Measurements from ENCODE around the gene LDHB.
A peak's percentile ranks its signal among the peaks of the same experiment; 100 is the strongest.
"Not testable (repeated sequence)": the region's sequence is repeated elsewhere in the genome, so short reads cannot be mapped to it uniquely, and the experiment has no call there.

Gene LDHB
- total RNA-seq, result 26.1 to 33.5 reads per million in 2 donors

- peak; percentile 84 for DNase-seq
Observed at GRCh38 chr12:21657326-21658077, at the start of gene LDHB. Gene LDHB (minus strand): TSS chr12:21657842. CDS start chr12:21654671, 3,171 bp downstream.

GRCh38 chr12:21704847-21705246 lies 47.2 kb upstream of the LDHB start:
- no peak for DNase-seq

GRCh38 chr12:21699851-21700250 lies 42.2 kb upstream of the LDHB start:
- no peak for DNase-seq

- DNase-seq, result no peak
Observed at GRCh38 chr12:21697904-21698630, 40.4 kb upstream of the LDHB start.

- no peak for DNase-seq
Observed at GRCh38 chr12:21696625-21697024, 39.0 kb upstream of the LDHB start.

- no peak for DNase-seq
Observed at GRCh38 chr12:21695986-21696385, 38.3 kb upstream of the LDHB start.

- DNase-seq, result no peak
Observed at GRCh38 chr12:21694660-21695059, 37.0 kb upstream of the LDHB start.

- no peak for DNase-seq
Observed at GRCh38 chr12:21691515-21691914, 33.9 kb upstream of the LDHB start.

- no peak for DNase-seq
Observed at GRCh38 chr12:21690704-21691368, 33.2 kb upstream of the LDHB start.

GRCh38 chr12:21683115-21683514 lies 25.5 kb upstream of the LDHB start:
- DNase-seq, result no peak

GRCh38 chr12:21678959-21679358 lies 21.3 kb upstream of the LDHB start:
- DNase-seq, result no peak

- no peak for DNase-seq
Observed at GRCh38 chr12:21677622-21678277, 20.1 kb upstream of the LDHB start.

- no peak for DNase-seq
Observed at GRCh38 chr12:21677204-21677603, 19.6 kb upstream of the LDHB start.

- DNase-seq, result no peak
Observed at GRCh38 chr12:21676776-21677175, 19.1 kb upstream of the LDHB start.

- DNase-seq, result no peak
Observed at GRCh38 chr12:21675641-21676040, 18.0 kb upstream of the LDHB start.

GRCh38 chr12:21675096-21675495 lies 17.5 kb upstream of the LDHB start:
- DNase-seq, result no peak

GRCh38 chr12:21673830-21674552 lies 16.3 kb upstream of the LDHB start:
- not testable (repeated sequence) for DNase-seq

GRCh38 chr12:21672146-21672545 lies 14.5 kb upstream of the LDHB start:
- DNase-seq, result no peak

GRCh38 chr12:21666722-21667121 lies 9.1 kb upstream of the LDHB start:
- DNase-seq, result no peak

- no peak for DNase-seq
Observed at GRCh38 chr12:21665816-21666215, 8.2 kb upstream of the LDHB start.

GRCh38 chr12:21662122-21662792 lies 4.6 kb upstream of the LDHB start:
- DNase-seq, result no peak

Measured in T-helper 9 cell (primary cell).